Activated effector memory CD4-positive, alpha-beta T cell treated with anti-CD3 and anti-CD28 coated beads, Interleukin-2, amount 50 U/mL, for 16 hours (primary cell): Measurements from ENCODE around the gene CAV2.
A peak's percentile ranks its signal among the peaks of the same experiment; 100 is the strongest.
"Not testable (repeated sequence)": the region's sequence is repeated elsewhere in the genome, so short reads cannot be mapped to it uniquely, and the experiment has no call there.

ENCODE experiments used
- DNase-seq: peaks from one replicate; pipeline ENCODE4 v3.0.0-alpha.2; 2020

Gene CAV2, protein sequence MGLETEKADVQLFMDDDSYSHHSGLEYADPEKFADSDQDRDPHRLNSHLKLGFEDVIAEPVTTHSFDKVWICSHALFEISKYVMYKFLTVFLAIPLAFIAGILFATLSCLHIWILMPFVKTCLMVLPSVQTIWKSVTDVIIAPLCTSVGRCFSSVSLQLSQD

GRCh38 chr7:116499168-116500077 is at the start of gene CAV2:
TSS of gene CAV2 (plus strand) at chr7:116499738. CDS start at chr7:116499782, 44 bp downstream.
- DNase-seq, result peak; percentile 63

DNA sequence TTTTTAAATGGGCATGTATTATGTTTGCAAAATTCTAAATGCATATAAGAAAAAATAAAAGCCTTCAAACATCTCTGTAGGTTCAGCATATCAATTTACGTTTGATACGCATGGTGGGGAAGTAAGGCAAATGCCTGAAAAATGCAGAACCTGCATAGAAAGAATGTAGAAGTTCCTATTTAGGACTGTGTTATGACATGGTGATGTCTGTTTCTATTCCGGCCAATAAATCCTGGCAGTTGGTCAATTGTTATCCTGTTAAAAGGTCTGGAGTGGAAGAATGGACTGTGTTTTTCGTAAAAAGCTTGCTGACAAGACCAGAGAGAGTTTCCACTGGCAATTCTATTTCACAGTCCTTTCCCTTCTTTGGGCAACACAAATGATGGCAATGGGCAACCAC is 49.6 kb upstream of the CAV2 start:
- DNase-seq, result no peak

- no peak for DNase-seq
Measured at GRCh38 chr7:116451957-116452729, 47.4 kb upstream of the CAV2 start.

DNA sequence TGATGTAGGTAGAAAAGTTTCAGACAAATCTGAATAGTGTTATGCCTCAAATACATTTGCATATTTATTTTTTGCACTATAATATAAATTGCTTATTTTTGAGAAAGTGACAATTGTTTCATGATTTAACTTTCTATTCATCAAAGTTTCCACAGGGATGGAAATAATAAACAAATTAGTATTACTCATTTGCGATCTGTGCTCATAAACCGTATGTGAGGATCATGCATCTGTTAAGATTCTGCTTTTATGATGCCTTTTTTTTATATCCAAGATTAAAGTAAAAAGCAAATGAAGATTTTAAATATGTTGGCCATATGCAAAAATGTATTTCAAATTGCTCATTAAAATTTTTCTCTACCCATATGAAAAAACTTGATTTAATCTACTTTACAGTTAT is 45.2 kb upstream of the CAV2 start:
- DNase-seq, result no peak

DNA sequence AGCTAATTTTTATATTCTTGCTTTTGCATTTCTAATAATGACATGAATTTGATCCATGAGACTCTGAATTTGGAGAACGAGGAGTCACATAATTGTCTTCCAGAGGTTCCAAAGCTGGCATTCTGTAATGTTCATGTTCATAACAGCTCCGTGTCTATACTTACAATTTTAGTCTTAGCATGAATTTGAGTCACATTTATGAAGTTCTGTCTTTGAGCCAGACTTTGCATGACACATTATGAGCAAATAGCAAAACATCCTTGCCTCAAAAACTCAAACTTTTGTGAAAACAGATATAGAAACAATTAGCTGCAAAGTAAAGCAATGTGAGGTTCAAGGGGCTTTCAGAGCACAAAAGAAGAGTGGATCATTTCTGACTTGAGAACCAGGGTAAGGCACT is 44.5 kb upstream of the CAV2 start:
- no peak for DNase-seq

DNA sequence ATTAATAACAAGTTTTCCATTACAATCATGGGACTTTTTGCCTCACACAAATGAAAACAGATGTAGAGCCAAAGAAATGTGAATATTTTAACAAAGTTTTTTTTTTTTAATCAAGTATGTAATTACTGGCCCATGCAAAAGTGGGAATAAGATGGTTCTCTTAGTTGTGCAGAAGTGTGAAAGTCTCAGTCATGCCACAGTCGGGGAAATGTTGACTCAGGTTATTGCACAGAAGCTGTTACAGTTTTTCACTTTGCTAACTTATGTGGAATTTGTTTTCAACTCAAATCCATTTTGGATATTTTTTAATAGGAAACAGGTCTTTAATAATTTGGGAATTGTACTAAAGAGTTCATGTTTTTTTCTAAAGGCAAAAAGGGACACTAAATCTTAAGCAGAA is 44.0 kb upstream of the CAV2 start:
- no peak for DNase-seq

DNA sequence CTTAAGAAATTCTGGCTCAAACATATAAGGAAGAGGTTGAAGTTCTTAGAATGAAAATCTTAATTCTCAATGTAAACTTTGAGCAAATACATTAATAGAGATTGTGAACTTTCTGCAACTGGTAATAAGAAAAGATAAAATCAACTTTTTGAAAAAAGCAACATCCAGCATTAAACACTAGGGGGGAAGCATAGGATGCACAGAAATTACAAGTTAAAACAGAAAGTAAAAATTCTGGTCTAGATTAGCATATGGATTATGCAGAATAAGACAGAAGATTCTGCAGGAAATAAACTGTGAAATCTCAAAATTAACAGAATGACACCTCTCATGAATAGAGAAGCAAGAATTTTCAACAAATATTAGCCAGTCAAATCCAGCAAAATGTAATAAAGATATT is 38.0 kb upstream of the CAV2 start:
- DNase-seq, result no peak

DNA sequence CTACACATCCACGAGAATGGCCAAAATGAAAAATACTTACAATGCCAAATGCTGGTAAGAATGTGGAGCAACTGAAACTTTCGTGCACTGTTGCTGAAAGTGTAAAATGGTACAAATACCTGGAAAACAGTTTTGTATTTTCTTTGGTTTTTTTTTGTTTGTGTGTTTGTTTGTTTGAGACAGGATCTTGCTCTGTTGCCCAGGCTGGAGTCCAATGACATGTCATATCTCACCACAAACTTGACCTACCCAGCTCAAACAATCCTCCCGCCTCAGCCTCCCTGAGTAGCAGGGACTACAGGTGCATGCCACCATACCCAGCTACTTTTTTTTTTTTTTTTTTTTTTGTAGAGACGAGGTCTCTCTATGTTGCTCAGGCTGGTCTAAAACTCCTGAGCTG is 35.6 kb upstream of the CAV2 start:
- no peak for DNase-seq

DNA sequence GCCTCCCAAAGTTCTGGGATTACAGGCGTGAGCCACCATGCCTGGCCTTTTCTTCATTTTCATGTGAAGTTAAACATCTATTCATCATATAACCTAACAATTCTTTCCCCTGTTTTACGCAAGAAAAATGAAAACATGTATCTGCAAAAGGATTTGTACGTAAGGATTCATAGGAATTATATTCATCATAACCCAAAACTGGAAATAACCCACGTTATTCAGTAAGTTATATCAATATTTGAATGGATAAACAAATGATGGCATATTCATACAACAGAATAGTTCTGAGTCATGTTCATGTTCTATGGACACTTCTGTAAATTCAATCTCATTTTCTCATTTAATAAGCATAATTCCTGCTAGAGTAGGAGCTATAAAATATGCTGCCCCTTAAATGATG is 35.2 kb upstream of the CAV2 start:
- no peak for DNase-seq

DNA sequence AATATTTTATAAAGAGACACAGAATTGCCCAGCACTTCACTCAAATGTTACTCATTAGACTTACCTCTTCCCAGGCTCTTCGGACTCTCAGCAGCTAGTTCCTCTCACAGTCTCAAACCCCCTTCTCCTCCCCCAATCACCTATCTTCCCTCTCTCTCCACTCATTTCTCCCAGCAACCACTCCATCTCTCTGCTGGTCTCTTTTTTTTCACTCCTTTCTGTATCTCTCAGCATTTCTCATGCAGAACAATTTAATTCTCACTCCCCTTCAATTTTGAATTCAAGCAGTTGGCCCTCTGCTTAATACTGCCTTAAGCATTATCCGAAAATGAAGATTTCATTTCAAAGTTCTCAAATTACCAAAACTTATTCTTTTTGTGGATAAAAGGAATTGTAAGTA is 34.4 kb upstream of the CAV2 start:
- DNase-seq, result no peak

GRCh38 chr7:116468534-116468933 is 31.0 kb upstream of the CAV2 start:
- DNase-seq, result no peak

GRCh38 chr7:116477625-116478024 is 21.9 kb upstream of the CAV2 start:
- DNase-seq, result no peak

DNA sequence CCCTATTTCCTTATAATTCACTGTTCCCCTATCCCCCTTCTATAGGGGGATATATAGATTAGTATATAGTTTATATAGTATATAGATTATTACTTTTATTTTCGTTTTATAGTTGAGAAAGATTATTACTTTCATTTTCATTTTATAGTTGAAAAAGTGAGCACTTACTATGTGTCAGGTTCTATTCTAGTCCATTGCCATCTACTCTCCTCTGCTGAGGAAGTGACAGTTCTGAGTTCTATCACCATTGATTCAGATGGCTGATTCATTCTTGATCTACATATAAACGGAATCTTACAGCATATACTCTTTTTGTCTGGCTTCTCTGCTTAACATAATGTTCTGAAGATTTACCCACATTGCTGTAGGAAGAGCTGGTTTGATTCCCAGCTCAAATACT is 20.7 kb upstream of the CAV2 start:
- DNase-seq, result no peak

DNA sequence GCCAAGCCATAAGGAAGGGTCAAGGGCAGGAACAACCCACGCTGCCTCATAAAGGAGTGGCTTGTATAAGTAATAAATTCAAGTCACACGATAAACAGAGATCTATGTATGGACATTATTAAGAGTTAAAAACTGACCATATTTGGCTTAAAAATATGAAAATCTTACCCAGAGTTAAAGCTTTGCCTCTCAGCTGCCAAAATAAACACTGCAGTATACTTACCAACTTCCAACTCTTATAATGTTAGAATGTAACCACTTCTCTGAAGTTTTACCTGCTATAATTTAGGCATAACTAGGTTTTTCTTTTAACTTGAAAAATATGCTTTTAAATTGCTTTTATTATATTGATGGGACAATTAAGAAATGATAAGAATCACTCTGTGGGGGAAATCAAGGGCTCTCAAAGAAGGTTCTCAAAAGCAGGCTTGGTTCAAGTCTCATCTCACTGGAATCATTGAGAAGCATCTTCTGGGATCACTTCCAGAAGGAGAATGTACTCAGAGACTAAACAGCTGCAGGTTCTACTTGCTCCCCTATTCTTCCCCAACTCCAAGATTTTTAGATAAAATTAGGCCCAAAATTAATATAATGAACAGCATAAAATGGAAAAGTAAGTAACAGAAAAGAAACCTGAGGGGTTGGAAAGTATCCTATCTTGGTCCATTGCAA is 16.1 kb upstream of the CAV2 start:
- DNase-seq, result no peak

- DNase-seq, result not testable (repeated sequence)
Measured at GRCh38 chr7:116484389-116484788, 15.1 kb upstream of the CAV2 start.

DNA sequence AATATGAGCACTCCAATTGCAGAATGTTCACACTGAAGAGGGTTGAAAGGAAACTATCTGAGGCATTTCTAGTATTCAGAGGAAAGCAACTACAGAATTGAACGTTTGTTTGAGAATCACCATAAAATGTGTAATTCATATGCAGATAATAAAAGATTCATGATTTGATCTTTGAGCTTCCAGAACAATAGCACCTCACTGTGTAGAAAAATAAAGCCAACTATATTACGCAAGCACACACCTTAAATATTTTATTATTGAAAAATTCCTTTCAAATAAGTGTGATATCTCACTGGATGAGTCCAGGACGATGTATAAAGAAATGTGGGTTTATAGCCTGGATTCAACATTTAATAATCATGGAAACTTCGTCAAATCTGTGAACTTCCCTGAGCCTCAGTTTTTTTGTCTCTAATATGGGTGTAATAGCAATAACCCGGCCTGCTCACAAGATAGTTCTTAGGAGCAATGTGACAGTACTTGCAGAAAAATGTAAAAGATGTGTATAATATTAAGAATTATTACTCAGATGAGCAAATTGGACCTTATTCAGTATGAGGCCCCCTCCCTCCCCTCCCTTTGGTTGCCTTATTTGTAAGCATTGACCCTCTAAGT is 11.5 kb upstream of the CAV2 start:
- DNase-seq, result no peak

GRCh38 chr7:116490351-116490750 is 9.2 kb upstream of the CAV2 start:
- no peak for DNase-seq

- DNase-seq, result no peak
Measured at GRCh38 chr7:116491887-116492653, 7.5 kb upstream of the CAV2 start.

GRCh38 chr7:116492654-116493109 is 6.9 kb upstream of the CAV2 start:
- DNase-seq, result no peak

DNA sequence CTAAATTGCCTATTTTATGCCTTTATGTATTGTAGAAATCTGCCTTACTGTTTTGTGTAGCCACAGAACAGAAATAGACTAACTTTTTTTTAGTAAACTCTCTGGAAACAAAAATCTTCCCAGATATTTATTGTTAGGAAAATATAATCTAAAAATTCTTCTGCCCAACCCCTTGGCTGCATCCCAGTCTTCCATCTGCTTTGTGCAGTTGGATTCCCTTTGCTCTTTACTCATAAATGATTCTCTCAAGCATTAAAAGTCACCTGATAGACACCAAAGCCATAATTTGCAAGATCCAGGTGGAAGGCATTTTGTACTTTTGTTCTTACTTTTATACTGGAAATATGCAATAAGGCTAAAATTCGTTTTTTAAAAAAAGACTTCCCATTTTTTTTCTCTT is 6.1 kb upstream of the CAV2 start:
- no peak for DNase-seq

DNA sequence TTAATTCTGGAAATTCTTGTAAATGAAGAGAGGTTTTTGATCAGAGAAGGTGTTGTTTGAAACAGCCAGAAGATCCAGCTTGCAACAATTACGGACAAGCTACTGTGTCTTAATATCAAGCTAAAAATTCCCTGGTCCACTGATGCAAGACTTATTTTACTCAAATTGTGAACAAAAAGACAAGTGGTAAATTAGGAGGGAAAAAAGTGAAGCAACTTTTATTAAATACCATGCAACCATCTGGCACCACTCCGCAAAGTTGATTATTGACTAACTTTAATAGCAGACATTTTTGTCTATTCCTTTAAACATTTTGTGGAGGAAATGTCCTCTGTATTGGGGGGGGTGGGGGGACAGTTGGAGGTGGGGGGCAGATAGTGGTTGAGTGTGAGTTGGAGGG is 5.1 kb upstream of the CAV2 start:
- no peak for DNase-seq

DNA sequence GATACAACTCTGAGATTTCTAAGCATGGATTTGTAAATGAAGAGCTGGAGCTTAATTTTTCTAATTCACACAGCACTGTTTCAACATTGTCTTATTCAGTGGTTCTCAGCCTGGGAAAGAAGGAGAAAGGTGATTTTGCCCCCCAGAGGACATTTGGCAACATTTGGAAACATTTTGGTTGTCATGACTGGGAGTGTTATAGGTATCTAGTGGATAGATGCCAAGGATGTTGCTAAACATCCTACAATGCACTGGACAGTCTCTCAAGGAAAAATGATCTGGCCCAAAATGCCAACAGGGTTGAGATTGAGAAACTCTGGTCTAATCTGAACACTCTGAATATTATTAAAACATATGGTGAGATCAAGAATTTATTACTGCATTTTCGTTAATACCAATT is 3.8 kb upstream of the CAV2 start:
- DNase-seq, result no peak
